Ureter (tissue), 1 donor: Measurements from ENCODE around the gene GPR45. TPM values are rescaled to one million over a fixed set of nuclear protein-coding genes. Genes with fewer than 3 reads are reported as not detected.

ENCODE experiments used
- total RNA-seq: library from RNA; stranded (reverse); gene quantifications from one replicate; pipeline ENCODE4 v1.2.4, GENCODE V29; 2023
- donor health status: DM: yes; HTN: yes; CAD: no.

Gene GPR45
- total RNA-seq, 1 donor from 2014 or later, result not detected

Other genes with a start within 250 kb of the GPR45 start
- 24.5 TPM for gene MRPS9, start 203.7 kb upstream of the GPR45 start, total RNA-seq
- 22.9 TPM for gene TGFBRAP1, start 88.0 kb downstream of the GPR45 start, total RNA-seq
- 17.1 TPM for gene C2orf49, start 95.8 kb downstream of the GPR45 start, total RNA-seq
- 120 TPM for gene FHL2, start 157.3 kb downstream of the GPR45 start, total RNA-seq